ENCODE measurements around the gene MYH11.

Gene MYH11

DNA sequence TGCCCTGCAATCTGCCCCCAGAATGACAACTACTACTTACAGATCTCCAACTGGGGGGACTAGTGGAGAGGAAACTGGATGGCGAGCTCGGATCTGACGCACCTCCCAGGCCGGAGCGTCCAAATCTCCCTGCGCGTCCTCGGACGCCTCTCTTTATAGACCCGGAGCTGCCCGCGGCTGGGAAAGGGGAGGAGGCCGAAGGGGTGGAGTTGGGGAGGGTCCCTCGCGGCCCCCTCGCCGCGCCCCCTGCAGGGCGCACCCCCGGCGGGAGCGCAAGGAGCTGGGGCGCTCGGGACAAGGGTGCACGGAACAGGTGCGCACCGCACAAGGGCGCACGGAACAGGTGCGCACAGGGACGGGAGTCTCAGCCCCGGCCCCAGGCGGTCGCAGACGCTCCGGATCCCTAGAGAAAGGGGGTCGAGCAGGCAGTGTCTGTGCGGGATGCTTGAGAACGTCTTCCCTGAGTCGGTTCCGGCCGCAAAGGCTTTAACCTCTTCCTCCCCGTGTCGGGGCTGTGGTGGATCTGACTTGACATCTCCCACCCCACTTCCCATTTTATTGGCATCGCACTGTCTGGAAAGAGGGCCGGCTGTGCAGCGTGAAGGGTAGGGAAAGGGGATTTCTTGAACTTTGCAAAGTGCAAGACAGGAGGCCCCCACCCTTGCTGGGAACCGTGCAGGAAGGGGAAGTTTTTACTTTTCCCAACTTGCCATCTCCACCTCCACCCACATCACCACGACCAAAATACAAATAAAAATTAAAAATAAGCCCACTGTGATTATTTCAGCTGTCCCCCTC lies at the start of gene MYH11:
Gene MYH11, minus strand, starts transcription at position 128 of the 798 bp plus-strand sequence. CDS start 18,776 bp downstream, outside the sequence.
- no peak for DNase-seq (ENCODE audit: low read depth)

DNA sequence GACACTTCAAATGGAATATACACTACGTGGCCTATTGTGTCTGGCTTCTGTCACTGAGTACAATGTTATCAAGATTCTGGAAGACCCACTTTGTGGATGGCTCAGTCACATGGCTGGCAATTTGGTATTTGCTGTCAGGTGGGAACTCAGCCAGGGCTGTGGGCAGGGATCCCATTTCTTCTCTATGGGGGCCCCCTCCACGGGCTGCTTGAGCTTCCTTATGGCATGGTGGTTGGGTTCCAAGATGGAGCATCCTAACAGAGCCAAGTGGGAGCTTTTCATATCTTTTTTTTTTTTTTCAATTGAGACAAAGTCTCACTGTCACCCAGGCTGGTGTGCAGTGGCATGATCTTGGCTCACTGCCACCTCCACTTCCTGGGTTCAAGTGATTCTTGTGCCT lies 49.6 kb upstream of the MYH11 start:
- no peak for DNase-seq (ENCODE audit: low read depth)

DNA sequence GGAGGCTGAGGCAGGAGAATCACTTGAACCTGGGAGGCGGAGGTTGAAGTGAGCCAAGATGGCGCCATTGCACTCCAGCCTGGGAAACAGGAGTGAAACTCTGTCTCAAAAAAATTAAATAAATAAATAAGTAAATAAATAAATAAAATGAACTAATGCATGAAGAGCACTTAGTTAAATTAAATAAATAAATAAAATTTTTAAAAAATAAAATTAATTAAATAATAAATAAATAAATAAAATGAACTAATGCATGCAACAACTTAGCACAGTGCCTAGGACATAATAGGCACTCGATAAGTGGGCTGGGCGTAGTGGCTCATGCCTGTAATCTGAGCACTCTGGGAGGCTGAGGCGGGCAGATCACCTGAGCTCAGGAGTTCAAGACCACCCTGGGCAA lies 47.1 kb upstream of the MYH11 start:
- DNase-seq (ENCODE audit: low read depth), result no peak

DNA sequence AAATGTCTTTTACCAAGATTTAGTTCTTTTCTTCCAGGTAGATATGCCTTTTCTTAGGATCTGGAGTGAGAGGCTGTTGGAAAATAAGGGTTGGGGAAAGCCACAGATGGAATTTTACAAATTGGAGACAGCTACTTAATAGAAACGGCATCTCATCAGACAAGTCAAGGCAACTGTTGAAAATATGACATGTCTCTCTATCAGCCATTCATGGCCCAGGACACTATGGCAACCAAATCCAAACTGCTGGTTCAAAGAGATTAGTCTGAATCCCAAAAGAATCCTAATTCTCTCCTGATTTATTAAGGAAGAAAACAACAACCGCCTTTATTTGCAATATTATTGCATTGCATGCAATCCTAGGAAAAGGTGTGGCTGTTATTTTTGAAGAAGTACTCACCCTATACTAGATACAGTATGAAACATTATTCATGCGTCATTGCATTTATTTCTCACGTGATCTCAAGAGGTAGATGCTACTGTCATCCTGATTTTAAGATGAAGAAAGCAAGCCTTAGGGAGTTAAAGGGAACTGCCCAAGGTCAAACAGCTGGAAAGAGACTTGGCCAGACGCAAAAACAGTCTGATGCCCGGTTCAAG lies 44.2 kb upstream of the MYH11 start:
- DNase-seq (ENCODE audit: low read depth), result no peak

DNA sequence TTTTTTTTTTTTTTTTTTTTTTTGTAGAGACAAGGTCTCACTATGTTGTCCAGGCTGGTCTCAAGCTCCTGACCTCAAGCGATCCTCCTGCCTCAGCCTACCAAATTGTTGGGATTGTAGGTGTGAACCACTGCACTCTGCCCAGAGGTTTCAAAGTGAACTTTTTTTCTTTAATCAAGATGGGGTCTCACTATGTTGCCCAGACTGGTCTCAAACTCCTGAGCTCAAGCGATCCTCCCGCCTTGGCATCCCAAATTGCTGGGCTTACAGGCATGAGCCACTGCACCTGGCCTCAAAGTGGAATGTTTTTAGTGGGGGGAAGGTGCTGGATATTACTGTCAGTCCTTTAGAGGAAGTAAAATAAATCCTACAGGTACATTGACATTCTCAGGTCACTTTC lies 43.5 kb upstream of the MYH11 start:
- no peak for DNase-seq (ENCODE audit: low read depth)

DNA sequence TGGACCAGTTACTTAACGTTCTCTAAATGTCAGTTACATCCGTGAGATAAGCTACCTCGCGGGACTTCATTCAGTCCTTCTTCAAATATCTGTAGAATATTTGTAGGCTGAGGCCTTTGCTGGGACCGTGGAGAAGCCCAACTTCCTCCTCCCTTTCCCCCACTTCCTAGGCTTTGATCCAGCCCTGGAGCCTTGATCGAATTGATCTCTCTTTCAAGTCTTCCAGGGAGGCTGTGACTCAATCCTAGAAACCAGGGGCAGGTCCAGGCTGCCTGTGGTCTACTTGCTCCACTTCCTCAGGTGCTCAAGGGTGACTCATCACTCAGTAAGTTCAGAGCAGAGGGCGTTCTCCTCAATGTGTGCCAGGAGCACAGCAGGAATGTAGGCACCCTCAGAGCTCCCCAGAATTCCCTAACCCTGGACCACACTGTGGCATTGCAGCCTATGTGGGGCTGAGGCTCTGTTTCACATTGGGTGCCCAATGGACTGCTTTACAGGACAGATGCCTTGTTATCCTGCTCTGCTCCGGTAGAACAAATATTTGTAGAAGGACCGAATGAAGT lies 42.8 kb upstream of the MYH11 start:
- peak; percentile 33 for DNase-seq (ENCODE audit: low read depth)

DNA sequence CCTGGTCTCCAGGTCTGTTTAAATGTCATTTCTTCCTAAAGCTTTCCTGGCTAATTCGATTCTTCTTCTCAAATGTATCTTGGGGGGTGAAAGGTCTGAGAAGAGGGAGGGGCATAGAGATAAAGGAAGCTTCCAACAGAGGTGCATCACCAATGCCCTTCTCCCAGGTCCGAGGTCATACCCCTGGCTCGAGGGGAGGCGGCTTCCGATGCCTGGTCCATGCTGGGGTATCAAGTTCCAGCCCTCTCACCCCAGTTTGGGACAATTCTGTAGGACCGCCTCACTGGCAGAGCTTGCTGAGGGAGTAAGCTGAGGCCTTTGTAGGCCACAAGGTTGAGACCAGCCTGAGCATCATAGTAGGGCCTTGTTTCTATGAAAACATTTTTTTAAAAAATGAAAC lies 41.8 kb upstream of the MYH11 start:
- no peak for DNase-seq (ENCODE audit: low read depth)

DNA sequence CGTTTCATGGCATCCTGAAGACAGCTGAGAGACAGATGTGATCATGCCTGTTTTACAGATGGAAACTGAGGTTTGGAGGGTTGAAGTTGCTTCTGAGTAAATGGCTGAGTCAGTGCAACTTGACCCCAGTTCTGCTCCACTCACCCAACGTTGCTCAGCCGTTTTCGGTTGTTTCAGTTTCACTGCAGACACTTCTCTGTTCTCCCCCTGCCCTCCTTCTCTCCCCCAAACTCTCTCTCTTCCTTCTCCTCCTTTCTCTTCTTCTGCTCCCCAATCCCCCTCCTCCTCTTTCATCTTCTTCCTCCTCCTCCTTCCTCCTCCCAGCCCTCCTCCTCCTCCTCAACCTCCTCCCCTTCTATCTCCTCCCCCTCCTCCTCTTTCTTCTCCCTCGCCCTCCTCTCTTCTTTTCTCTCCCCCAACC lies 41.0 kb upstream of the MYH11 start:
- peak; percentile 41 for DNase-seq (ENCODE audit: low read depth)

DNA sequence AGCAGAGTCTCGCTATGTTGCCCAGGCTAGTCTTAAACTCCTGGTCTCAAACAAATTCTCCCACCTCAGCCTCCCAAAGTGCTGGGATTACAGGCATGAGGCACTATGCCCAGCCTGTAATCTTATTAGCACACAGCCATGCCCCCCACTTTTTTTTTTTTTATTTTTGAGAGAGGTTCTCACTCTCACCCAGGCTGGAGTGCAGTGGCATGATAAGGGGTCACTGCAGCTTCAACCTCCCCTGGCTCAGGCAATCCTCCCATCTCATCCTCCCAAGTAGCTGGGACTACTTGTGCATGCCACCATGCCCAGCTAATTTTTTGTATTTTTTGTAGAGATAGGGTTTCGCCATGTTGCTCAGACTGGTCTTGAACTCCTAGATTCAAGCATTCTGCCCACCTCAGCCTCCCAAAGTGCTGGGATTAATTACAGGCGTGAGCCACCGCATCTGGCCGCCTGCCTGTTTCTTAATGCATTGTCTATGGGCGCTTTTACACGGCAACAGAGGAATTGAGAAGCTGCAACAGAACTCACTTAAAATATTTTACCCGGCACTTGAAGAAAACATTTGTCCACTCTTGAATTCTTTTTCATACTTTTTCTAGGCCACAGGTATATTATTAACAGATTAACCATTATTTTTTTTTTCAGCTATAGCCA lies 40.4 kb upstream of the MYH11 start:
- peak; percentile 38 for DNase-seq (ENCODE audit: low read depth)

DNA sequence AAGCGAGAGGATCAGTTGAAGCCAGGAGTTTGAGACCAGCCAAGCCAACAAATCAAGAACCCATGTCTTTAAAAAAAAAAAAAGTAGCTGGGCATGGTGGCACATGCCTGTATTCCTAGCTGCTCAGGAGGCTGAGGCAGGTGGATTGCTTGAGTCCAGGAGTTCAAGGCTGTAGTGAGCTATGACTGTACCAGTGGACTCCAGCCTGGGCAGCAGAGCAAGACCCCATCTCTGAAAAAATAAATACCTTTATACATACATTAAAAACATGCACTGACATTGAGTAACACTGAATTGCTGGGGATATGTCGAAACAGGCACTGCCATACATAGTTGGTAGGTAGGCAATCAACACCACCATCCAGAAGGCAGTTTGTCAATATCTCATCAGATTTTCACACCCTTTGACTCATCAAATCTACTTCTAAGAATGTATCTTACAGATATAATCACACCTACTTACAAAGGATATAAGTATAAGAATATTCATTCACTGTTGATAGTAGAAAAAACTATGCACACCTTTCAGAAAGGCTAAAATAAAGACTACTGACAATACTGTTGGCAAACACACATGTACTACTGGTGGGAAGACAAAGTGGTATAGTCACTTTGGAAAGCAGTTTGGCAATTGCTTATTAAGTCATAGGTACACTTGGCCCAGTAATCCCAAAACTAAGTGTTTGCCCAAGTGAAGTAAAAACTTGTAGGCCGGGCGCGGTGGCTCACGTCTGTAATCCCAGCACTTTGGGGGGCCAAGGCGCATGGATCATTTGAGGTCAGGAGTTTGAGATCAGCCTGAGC lies 37.9 kb upstream of the MYH11 start:
- DNase-seq (ENCODE audit: low read depth), result no peak

DNA sequence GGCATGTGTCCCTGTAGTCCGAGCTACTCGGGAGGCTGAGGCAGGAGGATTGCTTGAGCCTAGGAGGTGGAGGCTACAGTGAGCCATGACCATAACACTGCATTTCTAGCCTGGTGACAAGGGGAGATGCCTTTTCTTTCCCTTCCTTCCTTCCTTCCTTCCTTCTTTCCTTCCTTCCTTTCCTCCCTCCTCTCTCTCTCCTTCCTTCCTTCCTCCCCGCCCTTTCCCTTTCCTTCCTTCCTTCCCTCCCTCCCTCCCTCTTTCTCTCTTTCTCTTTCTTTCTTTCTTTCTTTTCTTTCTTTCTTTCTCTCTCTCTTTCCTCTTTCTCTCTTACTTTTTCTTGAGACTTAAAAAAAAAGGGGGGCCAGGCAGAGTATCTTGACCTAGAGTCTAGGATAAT lies 34.7 kb upstream of the MYH11 start:
- DNase-seq (ENCODE audit: low read depth), result no peak

DNA sequence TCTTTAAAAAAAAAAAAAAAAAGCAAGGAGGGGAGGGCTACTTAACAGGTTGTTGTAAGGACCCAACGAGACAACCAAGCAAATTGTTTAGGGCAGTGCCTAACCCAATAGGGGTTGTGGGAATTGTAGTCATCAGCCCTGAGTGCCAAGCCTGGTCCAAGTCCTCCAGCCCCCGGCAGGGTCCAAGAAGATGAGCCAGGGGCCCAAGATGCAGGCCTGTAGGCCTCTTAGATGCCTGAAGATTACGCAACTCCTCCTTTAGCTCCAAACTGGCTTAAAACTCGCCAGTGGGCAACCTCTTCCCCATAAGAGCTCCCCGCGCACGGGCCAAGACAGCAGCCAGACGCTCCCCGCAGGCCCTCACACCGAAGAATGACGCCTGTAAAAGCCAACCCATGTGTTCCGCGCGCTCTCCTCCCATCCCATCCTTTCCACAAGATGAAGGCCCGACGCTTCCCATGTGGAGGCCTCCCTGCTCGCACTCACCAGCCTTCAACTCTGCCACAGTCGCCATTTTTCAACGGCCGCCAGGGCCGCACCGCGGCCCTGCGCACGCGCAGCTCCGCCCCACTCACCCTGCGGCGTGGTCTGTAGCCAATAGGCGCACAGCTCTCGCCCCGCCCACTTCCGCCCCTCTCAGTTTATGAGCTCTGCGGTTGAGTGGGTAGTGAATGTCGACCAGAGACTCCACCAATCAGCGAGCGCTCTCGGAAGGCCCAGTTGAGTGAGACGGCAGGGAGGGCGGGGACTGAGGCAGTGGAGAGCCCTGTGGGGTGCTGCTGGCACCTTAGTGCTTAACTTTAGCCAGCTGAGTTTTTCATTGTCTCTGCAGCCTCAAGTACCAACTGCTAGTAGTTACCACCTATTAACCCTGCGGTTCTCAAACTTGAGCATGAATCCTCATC lies 31.5 kb upstream of the MYH11 start, which contains the start of gene CEP20:
Gene CEP20, minus strand, starts transcription at position 532 of the 905 bp plus-strand sequence. Its CDS starts 18 bp downstream, at position 514.
- peak; percentile 98 for DNase-seq (ENCODE audit: low read depth)

DNA sequence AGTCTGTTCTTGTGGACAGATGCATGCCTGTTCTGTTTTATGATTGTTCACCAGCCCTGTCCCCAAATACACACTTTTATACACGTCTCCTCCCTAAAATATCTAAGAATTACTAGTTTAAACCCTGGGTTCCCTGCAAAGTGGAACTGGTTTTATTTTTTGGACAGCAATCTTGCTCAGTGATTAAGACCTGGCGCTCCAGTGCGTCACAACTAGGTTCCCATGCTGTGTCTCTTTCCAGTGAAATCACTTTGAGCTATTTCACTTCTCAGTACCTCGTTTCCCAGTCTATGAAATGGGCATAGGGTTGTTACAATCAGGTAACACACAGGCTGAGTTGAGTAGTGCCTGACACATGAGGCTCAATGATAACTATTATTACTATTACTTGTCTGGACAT lies 30.5 kb upstream of the MYH11 start:
- no peak for DNase-seq (ENCODE audit: low read depth)

DNA sequence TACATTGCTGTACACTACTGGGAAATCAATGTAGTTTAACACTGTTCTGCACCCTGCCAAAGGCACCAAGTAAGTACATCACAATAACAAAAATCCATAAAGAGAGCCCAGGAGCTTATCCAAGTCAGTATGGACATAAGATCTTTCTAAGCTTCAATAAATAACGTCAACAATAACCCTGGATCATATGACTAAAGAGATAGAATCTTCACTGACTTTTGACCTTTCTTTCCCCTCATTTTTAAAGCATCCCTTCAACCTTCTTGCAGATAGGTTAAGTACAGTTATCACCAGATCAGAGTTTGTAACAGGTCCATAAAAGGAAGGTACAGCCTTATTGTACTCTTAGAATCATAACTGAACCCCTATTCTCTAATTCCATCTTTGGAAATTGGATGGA lies 29.2 kb upstream of the MYH11 start:
- DNase-seq (ENCODE audit: low read depth), result no peak

DNA sequence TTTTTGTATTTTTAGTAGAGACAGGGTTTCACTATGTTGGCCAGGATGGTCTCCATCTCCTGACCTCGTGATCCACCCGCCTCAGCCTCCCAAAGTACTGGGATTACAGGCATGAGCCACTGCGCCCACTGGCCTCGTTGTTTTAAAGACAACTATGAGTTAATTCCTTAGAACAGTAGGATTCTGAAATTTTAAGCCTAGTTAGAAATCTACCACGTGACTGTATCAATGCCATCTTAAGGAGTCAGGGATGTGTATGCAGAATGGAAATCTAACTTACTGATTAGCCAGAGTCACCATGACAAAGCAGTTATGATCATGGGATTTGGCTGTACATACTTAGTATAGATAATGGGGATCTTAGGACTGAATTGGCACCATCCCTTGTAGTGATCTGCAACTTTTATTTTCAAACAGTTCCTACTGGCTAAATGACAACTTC lies 28.8 kb upstream of the MYH11 start:
- peak; percentile 71 for DNase-seq (ENCODE audit: low read depth)

DNA sequence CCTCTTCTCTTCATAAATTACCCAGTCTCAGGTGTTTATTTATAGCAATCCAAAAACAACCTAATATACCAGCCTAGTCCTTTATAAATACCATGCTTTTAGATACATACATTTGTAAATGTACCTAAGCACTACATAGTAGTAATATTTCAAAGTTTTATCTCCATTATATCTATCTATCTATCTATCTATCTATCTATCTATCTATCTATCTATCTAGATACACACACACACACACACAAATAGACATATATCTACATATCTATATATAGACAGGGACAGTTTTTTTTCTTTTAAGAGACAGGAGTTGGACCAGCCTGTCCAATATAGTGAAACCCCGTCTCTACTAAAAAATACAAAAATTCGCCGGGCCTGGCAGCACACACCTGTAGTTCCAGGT lies 25.7 kb upstream of the MYH11 start:
- DNase-seq (ENCODE audit: low read depth), result no peak

DNA sequence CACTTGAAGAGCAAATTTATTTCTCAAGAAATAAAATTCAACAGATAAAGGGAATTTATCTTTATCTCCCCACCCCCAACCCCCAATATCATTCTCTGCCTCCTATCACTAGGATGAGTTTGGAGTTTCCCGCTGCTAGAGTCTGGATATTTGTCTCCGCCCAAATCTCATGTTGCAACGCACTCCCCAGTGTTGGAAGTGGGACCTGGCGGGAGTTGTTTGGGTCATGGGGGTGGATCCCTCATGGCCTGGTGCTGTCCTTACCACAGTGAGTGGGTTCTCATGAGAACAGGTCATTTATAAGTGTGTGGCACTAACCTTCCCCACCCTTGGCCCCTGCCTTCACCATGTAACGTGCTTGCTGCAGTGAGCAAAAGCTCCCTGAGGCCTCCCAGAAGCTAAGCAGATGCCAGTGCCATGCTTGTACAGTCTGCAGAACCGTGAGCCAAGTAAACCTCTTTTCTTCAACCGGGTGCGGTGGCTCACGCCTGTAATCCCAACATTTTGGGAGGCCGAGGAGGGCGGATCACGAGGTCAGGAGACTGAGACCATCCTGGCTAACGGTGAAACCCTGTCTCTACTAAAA lies 25.1 kb upstream of the MYH11 start:
- no peak for DNase-seq (ENCODE audit: low read depth)

DNA sequence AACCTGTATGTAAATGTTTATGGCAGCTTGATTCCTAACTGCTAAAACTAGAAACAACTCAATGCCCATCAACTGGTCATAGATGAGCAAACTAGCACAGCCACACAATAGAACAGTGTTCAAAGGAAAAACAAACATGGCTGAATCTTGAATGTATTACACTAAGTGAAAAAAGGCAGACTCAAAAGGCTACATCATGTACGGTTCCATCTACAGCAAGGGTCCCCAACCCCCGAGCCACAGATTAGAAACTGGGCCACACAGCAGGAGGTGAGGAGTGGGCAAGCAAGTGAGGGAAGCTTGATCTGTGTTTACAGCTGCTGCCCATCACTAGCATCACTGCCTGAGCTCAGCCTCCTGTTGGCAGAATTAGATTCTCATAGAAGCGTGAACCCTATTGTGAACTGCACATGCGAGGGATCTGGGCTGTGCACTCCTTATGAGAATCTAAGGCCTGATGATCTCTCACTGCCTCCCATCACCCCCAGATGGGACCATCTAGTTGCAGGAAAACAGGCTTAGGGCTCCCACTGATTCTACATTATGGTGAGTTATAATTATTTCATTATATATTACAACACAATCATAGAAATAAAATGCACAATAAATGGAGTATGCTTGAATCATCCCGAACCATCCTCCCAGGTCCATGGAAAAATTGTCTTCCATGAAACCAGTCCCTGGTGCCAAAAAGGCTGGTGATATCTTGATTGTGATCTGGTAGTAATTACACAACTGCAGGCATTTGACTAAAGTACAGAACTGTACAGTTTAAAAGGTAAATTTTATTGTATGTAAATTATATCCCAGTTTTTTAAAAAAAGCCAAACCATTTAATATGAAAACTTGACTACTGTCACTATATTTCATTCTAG lies 23.8 kb upstream of the MYH11 start:
- DNase-seq (ENCODE audit: low read depth), result peak; percentile 23

DNA sequence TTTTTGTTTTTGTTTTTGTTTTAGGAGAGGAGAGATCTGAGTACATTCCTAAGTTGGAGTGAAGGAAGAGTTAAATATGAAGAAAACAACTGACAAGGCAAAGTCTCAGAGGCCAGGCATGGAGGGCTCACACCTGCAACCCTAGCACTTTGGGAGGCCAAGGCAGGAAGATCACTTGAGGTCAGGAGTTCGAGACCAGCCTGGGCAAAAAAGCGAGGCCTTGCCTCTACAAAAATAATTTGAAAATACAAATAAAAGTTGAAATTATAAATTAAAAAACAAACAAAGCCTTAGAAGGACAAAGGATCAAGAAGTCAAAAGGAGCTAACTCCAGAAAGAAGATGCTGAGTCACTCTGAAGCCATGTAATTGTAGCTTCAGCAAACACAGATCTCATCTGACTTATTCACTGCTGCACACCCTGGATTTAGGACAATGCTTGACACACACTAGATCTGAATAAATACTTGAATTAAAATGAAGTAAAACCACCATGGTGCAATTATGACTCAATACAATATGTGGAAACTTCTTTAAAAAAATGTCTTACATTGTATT lies 22.5 kb upstream of the MYH11 start:
- peak; percentile 96 for DNase-seq (ENCODE audit: low read depth)
